Smooth muscle cell (in vitro differentiated cells): Measurements from ENCODE around the gene ZNF322. TPM values are rescaled to one million over a fixed set of nuclear protein-coding genes. Genes with fewer than 3 reads are reported as not detected.
A peak's percentile ranks its signal among the peaks of the same experiment; 100 is the strongest.

ENCODE experiments used
- DNase-seq: peaks from one replicate; lab custom pipeline; 2025; ENCODE audit not compliant: unreplicated experiment; lab: John Stamatoyannopoulos, UW
- H2AFZ ChIP-seq: fragments of 200-600 bp; sonication (generic); 2 replicates; pipeline ENCODE4 v1.6.0; 2016; ENCODE audit warnings: antibody characterized with exemption, low read depth, mild to moderate bottlenecking
- H3F3A ChIP-seq: fragments of 200-600 bp; sonication (generic); 2 replicates; pipeline ENCODE4 v1.6.0; 2017; ENCODE audit warnings: antibody characterized with exemption, low read depth
- H3K27ac ChIP-seq: fragments of 200-600 bp; sonication (generic); 2 replicates; pipeline ENCODE4 v1.5.1; 2016; ENCODE audit warnings: low read depth, mild to moderate bottlenecking
- H3K27me3 ChIP-seq: fragments of 200-600 bp; sonication (generic); 2 replicates; pipeline ENCODE4 v1.6.1; 2016; ENCODE audit warnings: low read depth, mild to moderate bottlenecking
- H3K36me3 ChIP-seq: fragments of 200-600 bp; sonication (generic); 2 replicates; pipeline ENCODE4 v1.5.1; 2016; ENCODE audit warnings: low read depth
- H3K4me1 ChIP-seq: fragments of 200-600 bp; sonication (generic); 2 replicates; pipeline ENCODE4 v1.5.1; 2016; ENCODE audit warnings: low read depth
- H3K4me2 ChIP-seq: fragments of 200-600 bp; sonication (generic); 2 replicates; pipeline ENCODE4 v1.6.0; 2016; ENCODE audit warnings: mild to moderate bottlenecking
- H3K4me3 ChIP-seq: fragments of 200-600 bp; sonication (generic); 2 replicates; pipeline ENCODE4 v1.5.1; 2016; ENCODE audit warnings: mild to moderate bottlenecking
- H3K79me2 ChIP-seq: fragments of 200-600 bp; sonication (generic); 2 replicates; pipeline ENCODE4 v1.6.0; 2016; ENCODE audit warnings: low read depth, mild to moderate bottlenecking
- H3K9ac ChIP-seq: fragments of 200-600 bp; sonication (generic); 2 replicates; pipeline ENCODE4 v1.6.0; 2016; ENCODE audit warnings: low read depth
- H3K9me3 ChIP-seq: fragments of 200-600 bp; sonication (generic); replicated peaks from 2 replicates; pipeline ENCODE4 v1.5.1; 2016; ENCODE audit warnings: low read depth
- H4K20me1 ChIP-seq: fragments of 200-600 bp; sonication (generic); 2 replicates; pipeline ENCODE4 v1.6.0; 2016; ENCODE audit warnings: low read depth
- WGBS: methylation state at CpG from one replicate; pipeline ENCODE4 v1.1.7; 2016; ENCODE audit warnings: low lambda C conversion rate; 5-methylcytosine and 5-hydroxymethylcytosine counted together
- polyA plus RNA-seq: library from polyadenylated mRNA; unstranded; fragments of >200 nt; fragmentation: Nextera tagmentation; extraction: Ambion mirVana; gene quantifications from 2 replicates; pipeline ENCODE4 v1.2.1, GENCODE V29; 2016
- total RNA-seq: library from RNA; depleted of rRNA; stranded (reverse); fragments of >200 nt; gene quantifications from 2 replicates; pipeline ENCODE4 v1.2.3, GENCODE V29; 2014
- TF ChIP-seq, protein P1 (sequence below): fragments of 200-600 bp; sonication (generic); IDR thresholded peaks from 2 replicates; pipeline ENCODE4 v1.5.1; 2017; ENCODE audit warnings: borderline replicate concordance, mild to moderate bottlenecking, antibody characterized with exemption; ENCODE audit not compliant: insufficient read depth, poor library complexity, severe bottlenecking

Gene ZNF322
- total and polyA plus RNA-seq, 2 experiments from 2014 or later = 13.7 to 23.9 TPM

DNA sequence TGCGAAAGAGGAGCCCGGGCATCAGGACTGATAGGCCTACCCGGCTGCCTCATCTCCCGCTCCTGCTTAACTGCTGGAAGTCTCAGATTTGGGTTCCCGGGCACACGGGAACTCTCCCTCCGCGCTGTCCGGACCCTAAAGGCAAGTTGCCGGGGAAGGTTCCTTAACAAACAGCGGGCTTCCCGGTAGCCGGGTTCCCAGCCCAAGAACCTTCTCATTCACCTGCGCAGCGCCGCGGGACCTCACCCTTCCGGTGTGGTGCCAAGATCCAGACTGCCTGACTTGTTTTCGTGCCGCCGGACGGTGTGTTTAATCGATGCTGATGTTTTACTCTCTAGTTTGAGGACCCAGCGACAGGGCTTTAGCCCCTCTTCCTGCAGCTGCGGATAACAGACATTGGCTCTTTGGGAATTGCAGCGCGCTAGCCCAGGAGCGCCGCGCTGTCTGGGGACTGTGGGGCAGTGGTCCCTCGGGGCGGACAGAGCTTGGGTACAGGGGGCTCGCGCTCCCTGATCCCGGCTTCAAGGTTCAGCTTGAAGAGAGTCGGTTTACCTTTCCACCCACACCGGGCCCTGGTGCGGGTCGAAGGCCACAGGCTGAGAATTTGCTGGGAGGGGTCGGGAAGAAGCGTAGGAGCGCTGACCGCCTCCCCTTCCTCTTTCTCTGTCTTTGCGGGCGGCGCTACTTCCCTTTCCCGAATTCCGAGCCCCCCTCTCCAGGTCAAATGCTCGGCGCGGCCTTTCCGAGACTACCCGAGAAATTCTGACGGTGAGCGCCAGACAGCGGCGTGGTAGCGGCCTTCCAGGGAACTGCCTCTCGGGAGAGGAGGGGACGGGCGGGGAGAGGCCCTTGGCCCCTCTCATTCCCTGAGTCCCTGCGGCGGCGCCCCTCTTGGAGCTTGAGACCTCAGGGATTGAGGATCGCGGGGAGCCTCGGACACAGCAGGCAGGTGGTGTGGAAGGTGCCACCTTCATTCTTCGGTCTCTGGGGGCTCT is 45.6 kb downstream of the ZNF322 start:
- Histone ChIP-seq H3K4me3 (peak overlapping the region; percentile 56), H3K9ac (no peak overlapping the region), H3K4me2 (peak overlapping the region; percentile 96), H3K27me3 (peaks cover 52% of the 10 kb centered on the region), H3F3A (no peaks in the 10 kb centered on the region), H3K36me3 (no peaks in the 10 kb centered on the region), H3K9me3 (no peaks in the 10 kb centered on the region), H3K27ac (no peak overlapping the region), H2AFZ (peak overlapping the region; percentile 85), H3K79me2 (no peaks in the 10 kb centered on the region), H3K4me1 (no peaks in the 10 kb centered on the region), H4K20me1 (no peaks in the 10 kb centered on the region)
- DNase-seq = no peak
- TF ChIP-seq, protein P1, sequence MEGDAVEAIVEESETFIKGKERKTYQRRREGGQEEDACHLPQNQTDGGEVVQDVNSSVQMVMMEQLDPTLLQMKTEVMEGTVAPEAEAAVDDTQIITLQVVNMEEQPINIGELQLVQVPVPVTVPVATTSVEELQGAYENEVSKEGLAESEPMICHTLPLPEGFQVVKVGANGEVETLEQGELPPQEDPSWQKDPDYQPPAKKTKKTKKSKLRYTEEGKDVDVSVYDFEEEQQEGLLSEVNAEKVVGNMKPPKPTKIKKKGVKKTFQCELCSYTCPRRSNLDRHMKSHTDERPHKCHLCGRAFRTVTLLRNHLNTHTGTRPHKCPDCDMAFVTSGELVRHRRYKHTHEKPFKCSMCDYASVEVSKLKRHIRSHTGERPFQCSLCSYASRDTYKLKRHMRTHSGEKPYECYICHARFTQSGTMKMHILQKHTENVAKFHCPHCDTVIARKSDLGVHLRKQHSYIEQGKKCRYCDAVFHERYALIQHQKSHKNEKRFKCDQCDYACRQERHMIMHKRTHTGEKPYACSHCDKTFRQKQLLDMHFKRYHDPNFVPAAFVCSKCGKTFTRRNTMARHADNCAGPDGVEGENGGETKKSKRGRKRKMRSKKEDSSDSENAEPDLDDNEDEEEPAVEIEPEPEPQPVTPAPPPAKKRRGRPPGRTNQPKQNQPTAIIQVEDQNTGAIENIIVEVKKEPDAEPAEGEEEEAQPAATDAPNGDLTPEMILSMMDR = no peak
- WGBS = 2% methylated on average over 68 of the region's 68 CpGs

DNA sequence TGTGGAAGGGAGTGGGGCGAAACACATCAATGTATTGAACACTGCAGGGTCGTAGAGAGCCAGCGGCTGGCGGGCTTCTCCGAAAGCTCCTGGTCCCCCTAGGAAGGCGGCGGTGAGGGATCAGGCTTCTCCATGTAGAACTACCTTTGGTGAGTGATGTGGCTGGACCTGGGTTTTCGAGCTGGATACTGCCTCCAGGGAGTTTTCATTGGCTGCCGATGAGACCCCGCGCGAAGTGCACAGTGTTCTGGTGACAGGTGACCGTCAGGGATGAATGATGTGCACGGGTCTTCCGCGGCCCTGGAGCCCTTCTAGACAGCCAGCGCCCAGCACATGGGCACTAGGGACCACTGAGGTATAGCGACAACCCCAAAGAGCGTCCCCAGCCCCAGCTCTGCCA is 46.3 kb downstream of the ZNF322 start:
- H3K27ac ChIP-seq = no peak overlapping the region
- TF ChIP-seq, protein P1 = no peak
- no peaks in the 10 kb centered on the region for H3K9me3 ChIP-seq
- no peak overlapping the region for H2AFZ ChIP-seq
- no peak overlapping the region for H3K4me3 ChIP-seq
- no peaks in the 10 kb centered on the region for H3K36me3 ChIP-seq
- H3K9ac ChIP-seq = no peak overlapping the region
- peaks cover 52% of the 10 kb centered on the region for H3K27me3 ChIP-seq
- H3F3A ChIP-seq = no peaks in the 10 kb centered on the region
- WGBS = 40% methylated on average over 17 of the region's 19 CpGs
- H3K79me2 ChIP-seq = no peaks in the 10 kb centered on the region
- peak overlapping the region; percentile 96 for H3K4me2 ChIP-seq
- no peaks in the 10 kb centered on the region for H4K20me1 ChIP-seq
- DNase-seq = no peak
- no peaks in the 10 kb centered on the region for H3K4me1 ChIP-seq

DNA sequence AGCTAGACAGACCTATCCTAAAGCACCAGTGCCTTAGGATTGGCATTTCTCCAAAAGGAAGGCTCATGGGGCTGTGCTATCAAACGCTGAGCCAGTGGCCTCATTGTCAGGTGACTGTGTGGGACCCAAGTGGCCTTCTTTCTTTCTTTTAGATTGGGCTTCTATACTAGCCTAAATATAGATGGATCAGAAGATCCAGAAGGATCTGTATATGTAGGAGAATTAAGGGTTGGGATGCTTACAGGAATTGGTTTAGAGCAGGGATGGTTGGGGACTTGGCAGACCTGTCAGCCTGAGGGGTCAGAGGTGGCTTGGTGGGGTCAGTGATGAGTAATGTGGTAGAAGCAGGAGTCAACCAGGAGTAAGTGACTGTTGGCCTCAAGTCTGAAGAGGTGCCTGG is 47.9 kb downstream of the ZNF322 start:
- WGBS = 71% methylated on average over 1 of the region's 1 CpG

More for the DNA sequence above, 47.9 kb downstream of the ZNF322 start:
- Histone ChIP-seq H3K79me2 (no peaks in the 10 kb centered on the region), H3F3A (no peaks in the 10 kb centered on the region), H2AFZ (no peak overlapping the region), H3K27ac (no peak overlapping the region), H3K9me3 (no peaks in the 10 kb centered on the region), H3K9ac (no peak overlapping the region), H3K27me3 (peaks cover 52% of the 10 kb centered on the region), H3K4me3 (no peak overlapping the region), H4K20me1 (no peaks in the 10 kb centered on the region), H3K36me3 (no peaks in the 10 kb centered on the region), H3K4me2 (no peak overlapping the region), H3K4me1 (no peaks in the 10 kb centered on the region)
- TF ChIP-seq, protein P1 = no peak
- DNase-seq = no peak
